PC-9 (cell line): ENCODE results near the gene SEC24C. TPM values are rescaled to one million over a fixed set of nuclear protein-coding genes. Genes with fewer than 3 reads are reported as not detected.

Source experiments
- BruUV-seq: library from RNA; stranded (reverse); fragments of 400-500 nt; replicated peaks from 2 replicates; lab custom pipeline; 2021; lab: Mats Ljungman, UMichigan
- CTCF ChIA-PET: fragments of 300-600 bp; sonication (Branson Sonifier 250); formaldehyde crosslinking; loops from one replicate; lab custom pipeline; 2022; ENCODE audit warnings: antibody characterized with exemption; lab: Charles Lee
- POLR2A ChIA-PET: fragments of 300-600 bp; sonication (Branson Sonifier 250); formaldehyde crosslinking; loops from one replicate; lab custom pipeline; 2022; ENCODE audit warnings: antibody characterized with exemption; ENCODE audit not compliant: unreplicated experiment; lab: Charles Lee
- DNase-seq, 2 experiments: peaks; one replicate each; pipeline versions ENCODE4 v3.0.0 to v3.0.0-alpha.2; 2015 to 2022; ENCODE audit warnings: mixed read lengths in 1 of 2
- H2AFZ ChIP-seq: fragments of 200-600 bp; sonication (generic); 2 replicates; pipeline ENCODE4 v1.8.1; 2017; ENCODE audit warnings: antibody characterized with exemption
- H3F3A ChIP-seq: fragments of 200-600 bp; sonication (generic); 2 replicates; pipeline ENCODE4 v1.8.1; 2017; ENCODE audit warnings: antibody characterized with exemption, mild to moderate bottlenecking, low read depth; ENCODE audit not compliant: insufficient read depth
- H3K27ac ChIP-seq: fragments of 200-600 bp; sonication (generic); 2 replicates; pipeline ENCODE4 v1.6.1; 2016; ENCODE audit warnings: mixed run types
- H3K27me3 ChIP-seq: fragments of 200-600 bp; sonication (generic); 2 replicates; pipeline ENCODE4 v1.6.1; 2016; ENCODE audit warnings: low read depth, mixed run types; ENCODE audit not compliant: insufficient read depth
- H3K36me3 ChIP-seq: fragments of 200-600 bp; sonication (generic); 2 replicates; pipeline ENCODE4 v1.6.1; 2016; ENCODE audit warnings: low read depth, mixed run types
- H3K4me1 ChIP-seq: fragments of 200-600 bp; sonication (generic); replicated peaks from 2 replicates; pipeline ENCODE4 v1.6.1; 2016; ENCODE audit warnings: mixed run types; ENCODE audit not compliant: insufficient read depth
- H3K4me2 ChIP-seq: fragments of 200-600 bp; sonication (generic); 2 replicates; pipeline ENCODE4 v1.6.1; 2017; ENCODE audit warnings: mixed run types
- H3K4me3 ChIP-seq: fragments of 200-600 bp; sonication (generic); 2 replicates; pipeline ENCODE4 v1.6.1; 2016; ENCODE audit warnings: mixed run types
- H3K79me2 ChIP-seq: fragments of 200-600 bp; sonication (generic); 2 replicates; pipeline ENCODE4 v1.6.1; 2017; ENCODE audit warnings: low read depth, mixed run types
- H3K9me2 ChIP-seq: fragments of 200-600 bp; sonication (generic); 2 replicates; pipeline ENCODE4 v1.8.1; 2017; ENCODE audit warnings: mild to moderate bottlenecking; ENCODE audit not compliant: insufficient read depth
- H3K9me3 ChIP-seq: fragments of 200-600 bp; sonication (generic); 2 replicates; pipeline ENCODE4 v1.8.1; 2016; ENCODE audit warnings: low read depth; ENCODE audit not compliant: insufficient read depth
- H4K20me1 ChIP-seq: fragments of 200-600 bp; sonication (generic); 2 replicates; pipeline ENCODE4 v1.8.1; 2017; ENCODE audit not compliant: insufficient read depth
- CTCF ChIP-seq: fragments of 200-600 bp; sonication (generic); conservative IDR thresholded peaks from 2 replicates; pipeline ENCODE4 v1.6.1; 2017; ENCODE audit warnings: mixed run types, antibody characterized with exemption, mild to moderate bottlenecking, moderate library complexity
- EZH2 ChIP-seq: fragments of 200-600 bp; sonication (generic); IDR thresholded peaks from 2 replicates; pipeline ENCODE4 v1.8.0; 2017; ENCODE audit warnings: antibody characterized with exemption, low read depth
- intact Hi-C: fragments of 100-400 bp; cut with micrococcal nuclease; formaldehyde crosslinking; loops from one replicate; pipeline ENCODE4 v1.10.0; 2022; ENCODE audit not compliant: unreplicated experiment
- total RNA-seq: library from RNA; stranded (reverse); gene quantifications from 2 replicates; pipeline ENCODE4 v1.2.3, GENCODE V29; 2021

SEC24C gene
- total RNA-seq, 1 experiment from 2014 or later: 105 TPM

GRCh38 chr10:73788864-73789658, 44.9 kb downstream of the SEC24C start:
- BruUV-seq: no TSS peak
- Histone ChIP-seq H3F3A (peaks cover 12% of the 10 kb centered on the region), H3K4me3 (no peak overlapping the region), H2AFZ (no peak overlapping the region), H3K27ac (no peak overlapping the region), H3K9me2 (no peaks in the 10 kb centered on the region), H3K79me2 (peaks cover 39% of the 10 kb centered on the region), H4K20me1 (peaks cover 18% of the 10 kb centered on the region; the same call in 1 of the 2 replicates), H3K4me2 (no peak overlapping the region), H3K4me1 (peaks cover 16% of the 10 kb centered on the region), H3K27me3 (no peaks in the 10 kb centered on the region), H3K36me3 (0 out of 2 replicates have a peak, but pooled peaks cover 3% of the 10 kb centered on the region), H3K9me3 (no peaks in the 10 kb centered on the region)
- ChIA-PET CTCF (interaction anchor here (1.0 kb wide), 1 partner anchor 91 kb away, joined by 3 read pairs; no protein-coding TSS in a partner anchor), POLR2A (no interaction called here)
- intact Hi-C loops: loop anchor here (5.0 kb wide), 1 partner anchor 88 kb away; no protein-coding TSS in a partner anchor
- DNase-seq: no peak
- TF ChIP-seq EZH2: no peak
- TF ChIP-seq CTCF: no peak

GRCh38 chr10:73789659-73790055, 45.5 kb downstream of the SEC24C start:
- Histone ChIP-seq H3K4me2 (no peak overlapping the region), H3K9me3 (no peaks in the 10 kb centered on the region), H3K27me3 (no peaks in the 10 kb centered on the region), H4K20me1 (peaks cover 18% of the 10 kb centered on the region; the same call in 1 of the 2 replicates), H3K36me3 (0 out of 2 replicates have a peak, but pooled peaks cover 3% of the 10 kb centered on the region), H3K9me2 (no peaks in the 10 kb centered on the region), H3K27ac (no peak overlapping the region), H3K79me2 (peaks cover 33% of the 10 kb centered on the region), H3F3A (peaks cover 6% of the 10 kb centered on the region), H3K4me3 (no peak overlapping the region), H3K4me1 (peaks cover 13% of the 10 kb centered on the region), H2AFZ (no peak overlapping the region)
- DNase-seq: no peak
- intact Hi-C loops: loop anchor here (5.0 kb wide), 1 partner anchor 88 kb away; no protein-coding TSS in a partner anchor
- CTCF ChIA-PET: no interaction called here
- POLR2A ChIA-PET: no interaction called here
- no TSS peak for BruUV-seq
- no peak for TF ChIP-seq CTCF
- no peak for TF ChIP-seq EZH2

GRCh38 chr10:73790886-73791625, 46.9 kb downstream of the SEC24C start:
- no peak overlapping the region for H3K4me2 ChIP-seq
- no peaks in the 10 kb centered on the region for H3K9me2 ChIP-seq
- CTCF ChIA-PET: no interaction called here
- no TSS peak for BruUV-seq
- TF ChIP-seq CTCF (no peak), EZH2 (no peak)
- no peaks in the 10 kb centered on the region for H3K9me3 ChIP-seq
- peaks cover 26% of the 10 kb centered on the region for H3K79me2 ChIP-seq
- H3K36me3 ChIP-seq: 0 out of 2 replicates have a peak, but pooled peaks cover 8% of the 10 kb centered on the region
- intact Hi-C loops: no loop called here
- H4K20me1 ChIP-seq: peaks cover 18% of the 10 kb centered on the region; the same call in 1 of the 2 replicates
- peaks cover 10% of the 10 kb centered on the region for H3K4me1 ChIP-seq
- no peak for DNase-seq
- no peak overlapping the region for H3K4me3 ChIP-seq
- no peaks in the 10 kb centered on the region for H3K27me3 ChIP-seq
- POLR2A ChIA-PET: no interaction called here
- H3F3A ChIP-seq: peaks cover under 1% of the 10 kb centered on the region; the same call in 1 of the 2 replicates
- no peak overlapping the region for H2AFZ ChIP-seq
- no peak overlapping the region for H3K27ac ChIP-seq
